ENCODE results near the gene MIF4GD.
A peak's percentile ranks its signal among the peaks of the same experiment; 100 is the strongest.

MIF4GD gene

DNA sequence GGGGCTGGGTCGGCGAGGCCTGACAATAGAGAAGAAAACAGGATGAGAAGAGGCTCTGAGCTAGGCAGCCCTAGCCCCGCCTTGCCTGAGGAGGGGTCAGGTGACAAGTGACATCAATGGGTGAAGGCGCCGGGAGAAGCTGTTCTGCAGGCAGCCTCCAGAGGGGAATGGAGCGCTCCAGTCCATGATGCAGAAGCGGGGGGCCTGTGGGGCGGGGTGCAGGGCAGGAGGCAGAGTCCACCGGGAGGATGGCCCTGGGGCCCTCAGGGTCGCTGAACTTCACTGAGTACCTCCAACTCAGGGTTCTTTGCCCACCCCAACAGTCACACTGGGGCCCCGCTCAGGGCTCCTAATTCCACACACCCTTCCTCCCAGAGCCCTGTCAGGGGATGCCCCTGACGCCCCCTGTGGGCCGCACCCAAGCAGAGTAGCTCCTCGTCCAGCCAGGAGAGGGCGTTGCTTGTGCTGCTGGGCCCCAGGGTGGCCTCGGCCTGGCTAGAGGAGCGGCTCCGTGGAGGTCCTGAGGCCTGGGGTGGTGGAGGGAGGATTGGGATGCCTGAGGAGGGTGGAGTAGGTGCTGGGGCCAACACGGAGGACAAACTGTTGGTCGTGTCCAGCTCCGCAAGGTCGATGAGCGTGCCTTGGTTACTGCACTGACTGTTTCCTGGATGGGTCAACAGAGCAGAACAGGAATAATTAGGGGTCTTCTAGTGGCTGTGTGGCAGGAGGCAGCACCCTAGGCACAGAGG is 30.5 kb downstream of the MIF4GD start:
- DNase-seq (ENCODE audit: low spot score in 2 of 2) (peak in 1 of 2 donors; percentile 34), ATAC-seq (ENCODE audit: low read depth) (no peak)
- Mint-ChIP-seq H3K4me1 (peaks cover 39% of the 10 kb centered on the region), H3K9me3 (no peaks in the 10 kb centered on the region), H3K27ac (peak overlapping the region; percentile 97), H3K4me3 (peak overlapping the region; percentile 41), H3K27me3 (no peaks in the 10 kb centered on the region), H3K36me3 (peaks cover 22% of the 10 kb centered on the region)

DNA sequence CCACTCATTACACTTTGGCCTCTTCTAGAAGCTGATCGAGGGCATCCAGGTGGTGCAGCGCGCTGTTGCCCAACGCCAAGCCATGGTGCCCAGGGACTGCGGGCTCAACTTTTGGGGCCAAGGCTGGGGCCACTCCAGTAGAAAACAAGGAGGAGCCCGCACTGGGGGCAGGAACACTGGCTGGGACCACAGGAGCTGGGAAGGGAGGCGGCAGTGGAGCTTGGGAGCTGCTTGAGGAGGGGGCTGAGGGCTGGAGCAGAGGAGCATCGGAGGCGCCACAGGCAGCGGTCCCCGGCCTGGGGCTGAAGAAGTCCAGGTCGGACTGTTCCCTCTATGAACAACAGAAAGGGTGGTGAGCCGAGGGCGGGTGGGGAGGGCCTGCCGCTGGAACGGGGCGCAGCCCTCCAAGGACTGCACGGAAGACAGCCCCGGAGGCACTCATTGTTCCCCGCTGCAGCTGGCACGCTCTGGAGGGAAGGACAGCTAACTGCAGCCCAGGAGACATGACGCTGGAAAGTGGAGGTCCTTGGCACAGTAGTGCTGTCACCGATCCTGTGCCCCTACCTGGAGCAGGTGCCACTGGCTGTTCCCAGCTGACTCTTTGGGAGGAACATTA is 31.1 kb downstream of the MIF4GD start:
- H3K4me1 Mint-ChIP-seq: peaks cover 38% of the 10 kb centered on the region
- peaks cover 24% of the 10 kb centered on the region for H3K36me3 Mint-ChIP-seq
- no peaks in the 10 kb centered on the region for H3K9me3 Mint-ChIP-seq
- no peak for ATAC-seq (ENCODE audit: low read depth)
- H3K27ac Mint-ChIP-seq: peak overlapping the region; percentile 97
- H3K27me3 Mint-ChIP-seq: no peaks in the 10 kb centered on the region
- DNase-seq (ENCODE audit: low spot score in 2 of 2): no peak
- H3K4me3 Mint-ChIP-seq: no peak overlapping the region

GRCh38 chr17:75239214-75239613 is 31.8 kb downstream of the MIF4GD start:
- no peak overlapping the region for H3K4me3 Mint-ChIP-seq

DNA sequence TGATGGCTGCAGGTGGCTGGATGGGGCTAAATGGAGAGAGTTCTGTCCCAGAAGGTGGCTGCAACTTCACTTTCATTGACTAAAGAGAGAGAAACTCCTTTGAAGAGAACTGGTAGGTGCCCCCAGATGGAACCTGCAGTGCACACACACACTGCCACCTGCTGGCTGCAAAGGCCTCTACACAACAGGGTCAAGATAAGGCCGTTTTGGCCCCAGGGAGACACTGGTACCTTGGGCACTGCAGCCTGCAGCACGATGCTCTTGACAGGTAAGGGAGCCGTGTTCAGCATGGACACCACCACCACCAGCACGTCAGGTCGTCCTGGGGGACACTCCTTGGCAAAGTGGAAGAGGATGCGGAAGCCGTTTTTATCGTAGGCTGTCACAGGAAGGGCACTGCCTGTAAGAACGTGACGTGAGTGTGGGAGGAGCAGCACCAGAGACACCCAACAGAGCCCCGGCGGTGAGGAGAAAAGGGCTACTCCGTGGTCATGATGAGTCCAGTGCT is 32.3 kb downstream of the MIF4GD start:
- H3K9me3 Mint-ChIP-seq: no peaks in the 10 kb centered on the region
- peaks cover 30% of the 10 kb centered on the region for H3K4me1 Mint-ChIP-seq
- H3K4me3 Mint-ChIP-seq: no peak overlapping the region
- peaks cover 31% of the 10 kb centered on the region for H3K36me3 Mint-ChIP-seq
- peak overlapping the region; percentile 86 for H3K27ac Mint-ChIP-seq
- H3K27me3 Mint-ChIP-seq: no peaks in the 10 kb centered on the region
- DNase-seq (ENCODE audit: low spot score in 2 of 2): peak; percentile 49 to 54
- ATAC-seq (ENCODE audit: low read depth): peak; percentile 24

More at GRCh38 chr17:75239214-75239613, 31.8 kb downstream of the MIF4GD start:
- DNase-seq (ENCODE audit: low spot score in 2 of 2): no peak
- H3K27ac Mint-ChIP-seq: peak overlapping the region; percentile 86
- no peaks in the 10 kb centered on the region for H3K9me3 Mint-ChIP-seq
- peaks cover 29% of the 10 kb centered on the region for H3K36me3 Mint-ChIP-seq
- peaks cover 33% of the 10 kb centered on the region for H3K4me1 Mint-ChIP-seq
- ATAC-seq (ENCODE audit: low read depth): no peak
- H3K27me3 Mint-ChIP-seq: no peaks in the 10 kb centered on the region

DNA sequence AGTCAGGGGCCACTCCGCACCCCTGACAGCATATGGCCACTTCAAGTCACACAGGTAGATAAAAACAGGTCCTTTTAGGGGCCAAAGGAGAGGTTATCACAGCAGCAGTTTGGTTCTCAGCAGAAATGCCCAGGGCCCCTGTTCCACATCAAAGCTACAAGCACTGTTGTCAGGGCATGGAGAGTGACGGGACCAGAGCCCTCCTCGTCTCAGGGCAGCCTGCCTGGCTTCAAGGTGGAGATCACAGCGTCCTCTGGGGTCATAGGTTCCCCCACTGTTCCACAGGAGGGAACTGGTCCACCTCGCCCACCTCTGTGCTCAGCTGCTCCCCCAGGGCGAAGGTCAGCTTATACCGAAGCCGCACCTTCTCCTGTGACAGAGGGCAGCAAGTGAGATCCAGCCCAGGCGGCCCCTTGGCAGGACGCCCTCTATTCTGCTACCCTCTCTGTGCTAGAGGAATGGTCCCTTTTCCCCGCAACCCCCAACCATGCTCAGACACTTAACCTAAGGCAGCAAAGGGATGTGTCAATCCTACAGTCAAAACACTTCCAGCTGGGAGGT is 32.9 kb downstream of the MIF4GD start:
- no peak overlapping the region for H3K27ac Mint-ChIP-seq
- DNase-seq (ENCODE audit: low spot score in 2 of 2): no peak
- no peaks in the 10 kb centered on the region for H3K9me3 Mint-ChIP-seq
- no peak overlapping the region for H3K4me3 Mint-ChIP-seq
- no peak for ATAC-seq (ENCODE audit: low read depth)
- H3K27me3 Mint-ChIP-seq: no peaks in the 10 kb centered on the region
- peaks cover 25% of the 10 kb centered on the region for H3K4me1 Mint-ChIP-seq
- H3K36me3 Mint-ChIP-seq: peaks cover 30% of the 10 kb centered on the region

DNA sequence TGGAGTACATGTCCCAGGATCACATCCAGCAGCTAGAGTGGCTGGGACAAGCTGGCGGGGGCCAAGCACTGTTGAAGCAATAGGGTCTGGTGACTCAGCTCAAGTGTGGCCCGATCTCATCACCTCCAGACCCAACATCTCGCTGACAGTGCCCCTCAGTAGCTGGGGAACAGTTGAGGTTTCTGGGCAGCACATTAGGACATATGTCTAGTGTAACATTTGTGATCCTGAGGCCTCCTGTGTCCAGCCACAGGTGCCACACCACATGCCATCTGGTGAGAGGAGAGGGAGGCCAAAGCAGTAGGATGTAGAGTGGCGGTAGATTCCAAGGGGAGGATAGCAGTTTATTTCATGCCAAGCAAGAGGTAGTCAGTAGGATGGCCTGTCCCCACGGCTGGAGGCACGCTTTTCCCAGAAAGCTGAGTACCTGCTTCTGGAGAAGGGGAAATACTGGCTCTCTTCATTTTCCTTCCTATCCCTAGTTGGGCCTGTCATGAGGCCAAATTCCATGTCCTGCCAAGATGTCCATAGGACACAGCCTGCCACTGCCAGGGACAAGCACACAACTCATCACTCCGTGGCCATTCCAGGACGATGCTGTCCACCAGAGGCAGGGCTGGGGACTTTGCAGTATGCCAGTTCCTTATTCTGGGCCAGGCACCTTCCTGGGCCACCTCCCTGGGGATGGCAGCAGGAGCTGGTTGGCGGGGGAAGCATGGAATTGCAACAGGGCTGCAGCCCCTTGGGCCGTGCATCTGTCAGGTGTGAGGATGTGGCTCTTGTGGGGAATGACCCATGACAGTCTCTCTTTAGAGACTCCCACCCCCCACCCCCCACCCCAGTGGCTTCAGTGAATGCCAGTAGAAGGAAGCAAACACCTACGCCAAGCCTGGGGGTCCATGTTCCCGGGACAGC is 33.7 kb downstream of the MIF4GD start:
- ATAC-seq (ENCODE audit: low read depth) (no peak), DNase-seq (ENCODE audit: low spot score in 2 of 2) (no peak)
- Mint-ChIP-seq H3K27ac (no peak overlapping the region), H3K9me3 (no peaks in the 10 kb centered on the region), H3K4me3 (no peak overlapping the region), H3K4me1 (peaks cover 19% of the 10 kb centered on the region), H3K36me3 (peaks cover 36% of the 10 kb centered on the region), H3K27me3 (no peaks in the 10 kb centered on the region)

- no peaks in the 10 kb centered on the region for H3K9me3 Mint-ChIP-seq
- ATAC-seq (ENCODE audit: low read depth) (no peak), DNase-seq (ENCODE audit: low spot score in 2 of 2) (no peak)
- H3K4me1 Mint-ChIP-seq: no peaks in the 10 kb centered on the region
- no peaks in the 10 kb centered on the region for H3K27me3 Mint-ChIP-seq
- H3K27ac Mint-ChIP-seq: no peak overlapping the region
- H3K36me3 Mint-ChIP-seq: peaks cover 27% of the 10 kb centered on the region
- no peak overlapping the region for H3K4me3 Mint-ChIP-seq
Measured at GRCh38 chr17:75232786-75233185, 38.2 kb downstream of the MIF4GD start.

DNA sequence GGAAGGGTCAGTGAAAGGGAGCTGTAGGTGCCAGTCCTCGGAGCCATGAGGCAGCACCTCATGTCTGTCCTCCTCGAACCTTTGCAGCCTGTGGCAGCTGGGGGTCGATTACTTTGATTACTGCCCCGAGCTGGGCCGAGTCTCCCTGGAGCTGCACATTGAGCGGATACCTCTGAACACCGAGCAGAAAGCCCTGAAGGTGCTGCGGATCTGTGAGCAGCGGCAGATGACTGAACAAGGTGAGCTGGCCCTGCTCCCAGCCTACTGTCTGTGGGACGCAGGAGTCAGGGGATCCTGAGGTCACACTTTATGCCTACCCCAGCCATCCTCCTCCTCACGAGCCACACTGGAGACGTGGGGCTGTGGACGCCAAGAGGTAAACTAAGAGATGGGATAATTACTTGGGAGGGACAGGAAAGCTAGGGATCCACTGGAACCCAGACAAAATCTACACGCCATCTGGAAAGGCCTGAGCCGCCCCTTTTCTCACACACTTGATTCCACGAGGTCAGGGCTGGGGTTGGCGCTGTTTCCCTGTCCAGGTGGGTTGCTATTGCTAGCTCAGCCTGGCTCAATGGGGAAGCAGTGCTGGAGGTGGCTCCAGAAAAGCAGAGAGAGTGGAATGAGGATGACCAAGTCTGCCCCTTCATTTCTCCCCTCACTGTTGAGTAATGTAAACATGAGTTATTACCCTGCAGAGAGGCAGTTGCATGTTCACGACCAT is 39.1 kb downstream of the MIF4GD start:
- no peaks in the 10 kb centered on the region for H3K4me1 Mint-ChIP-seq
- DNase-seq (ENCODE audit: low spot score in 2 of 2): no peak
- ATAC-seq (ENCODE audit: low read depth): no peak
- H3K9me3 Mint-ChIP-seq: no peaks in the 10 kb centered on the region
- no peak overlapping the region for H3K4me3 Mint-ChIP-seq
- H3K27me3 Mint-ChIP-seq: no peaks in the 10 kb centered on the region
- peaks cover 26% of the 10 kb centered on the region for H3K36me3 Mint-ChIP-seq
- H3K27ac Mint-ChIP-seq: no peak overlapping the region

DNA sequence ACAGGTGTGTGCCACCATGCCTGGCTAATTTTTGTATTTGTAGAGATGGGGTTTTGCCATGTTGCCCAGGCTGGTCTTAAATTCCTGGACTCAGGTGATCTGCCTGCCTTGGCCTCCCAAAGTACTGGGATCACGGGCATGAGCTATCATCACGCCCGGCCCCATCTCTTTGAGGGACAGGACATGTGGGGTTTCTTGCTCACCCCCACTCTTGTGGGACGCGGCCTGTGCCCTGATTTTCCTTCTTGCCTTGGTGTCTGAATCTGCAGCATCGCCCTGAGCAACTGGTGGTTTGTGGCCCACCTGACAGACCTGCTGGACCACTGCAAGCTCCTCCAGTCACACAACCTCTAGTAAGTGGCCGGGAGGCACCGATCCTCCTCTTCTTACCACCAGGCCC is 40.0 kb downstream of the MIF4GD start:
- DNase-seq (ENCODE audit: low spot score in 2 of 2) (no peak), ATAC-seq (ENCODE audit: low read depth) (no peak)
- H3K9me3 Mint-ChIP-seq: no peaks in the 10 kb centered on the region
- H3K4me3 Mint-ChIP-seq: no peak overlapping the region
- peaks cover 23% of the 10 kb centered on the region for H3K36me3 Mint-ChIP-seq
- H3K27me3 Mint-ChIP-seq: no peaks in the 10 kb centered on the region
- H3K27ac Mint-ChIP-seq: peak overlapping the region; percentile 8
- H3K4me1 Mint-ChIP-seq: no peaks in the 10 kb centered on the region

- Mint-ChIP-seq H3K9me3 (no peaks in the 10 kb centered on the region), H3K27ac (peak overlapping the region; percentile 14), H3K4me1 (no peaks in the 10 kb centered on the region), H3K27me3 (no peaks in the 10 kb centered on the region), H3K4me3 (no peak overlapping the region), H3K36me3 (peaks cover 14% of the 10 kb centered on the region)
- DNase-seq (ENCODE audit: low spot score in 2 of 2): no peak
- no peak for ATAC-seq (ENCODE audit: low read depth)
Measured at GRCh38 chr17:75228847-75229246, 42.2 kb downstream of the MIF4GD start.

DNA sequence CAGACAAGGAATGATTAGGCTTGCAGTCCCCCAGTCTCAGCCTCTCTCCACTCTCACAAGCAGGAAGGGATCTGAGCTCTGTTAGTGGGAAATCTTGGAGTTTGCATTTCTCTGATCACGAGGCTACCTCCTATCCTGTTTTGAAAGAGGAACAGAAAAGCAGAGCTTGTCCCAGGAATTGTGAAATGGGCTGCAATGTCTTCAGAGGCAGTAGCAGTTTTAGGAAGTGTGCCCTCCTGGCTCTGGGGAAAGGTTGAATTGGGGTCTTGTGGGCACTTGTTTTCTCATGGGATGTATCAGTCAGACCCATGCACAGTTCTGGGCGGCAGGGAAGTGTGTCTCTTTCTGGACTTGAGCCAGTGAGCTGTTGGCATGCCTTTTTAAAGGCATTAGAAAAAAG is 42.7 kb downstream of the MIF4GD start:
- DNase-seq (ENCODE audit: low spot score in 2 of 2) (no peak), ATAC-seq (ENCODE audit: low read depth) (no peak)
- peaks cover 14% of the 10 kb centered on the region for H3K36me3 Mint-ChIP-seq
- H3K9me3 Mint-ChIP-seq: no peaks in the 10 kb centered on the region
- H3K4me1 Mint-ChIP-seq: no peaks in the 10 kb centered on the region
- no peak overlapping the region for H3K4me3 Mint-ChIP-seq
- peak overlapping the region; percentile 14 for H3K27ac Mint-ChIP-seq
- H3K27me3 Mint-ChIP-seq: no peaks in the 10 kb centered on the region

DNA sequence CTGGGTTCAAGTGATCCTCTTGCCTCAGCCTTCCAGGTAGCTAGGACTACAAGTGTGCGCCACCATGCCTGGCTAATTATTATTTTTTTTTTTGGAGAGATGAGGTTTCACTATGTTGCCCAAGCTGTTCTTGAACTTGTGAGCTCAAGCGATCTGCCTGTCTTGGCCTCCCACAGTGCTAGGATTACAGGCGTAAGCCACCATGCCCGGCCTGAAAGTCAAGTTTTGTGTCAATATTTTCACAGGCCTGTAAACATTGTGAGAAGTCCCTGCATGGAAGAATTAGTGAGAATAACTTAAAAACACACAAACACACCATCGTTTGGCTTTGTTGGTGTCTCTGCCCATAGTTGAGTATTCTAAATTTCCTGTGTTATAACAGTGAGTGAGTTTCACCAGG is 43.3 kb downstream of the MIF4GD start:
- DNase-seq (ENCODE audit: low spot score in 2 of 2) (no peak), ATAC-seq (ENCODE audit: low read depth) (no peak)
- H3K27ac Mint-ChIP-seq: no peak overlapping the region
- peaks cover 12% of the 10 kb centered on the region for H3K36me3 Mint-ChIP-seq
- H3K4me1 Mint-ChIP-seq: no peaks in the 10 kb centered on the region
- no peaks in the 10 kb centered on the region for H3K27me3 Mint-ChIP-seq
- no peaks in the 10 kb centered on the region for H3K9me3 Mint-ChIP-seq
- H3K4me3 Mint-ChIP-seq: no peak overlapping the region

- DNase-seq (ENCODE audit: low spot score in 2 of 2) (no peak), ATAC-seq (ENCODE audit: low read depth) (no peak)
- Mint-ChIP-seq H3K27me3 (no peaks in the 10 kb centered on the region), H3K4me1 (no peaks in the 10 kb centered on the region), H3K36me3 (peaks cover 11% of the 10 kb centered on the region), H3K9me3 (no peaks in the 10 kb centered on the region), H3K27ac (no peak overlapping the region), H3K4me3 (no peak overlapping the region)
Measured at GRCh38 chr17:75225016-75225415, 46.0 kb downstream of the MIF4GD start.

Measured in memory B cell (primary cell).